GM10847 (cell line): Measurements from ENCODE around the gene CRAMP1.

Source experiments
- POLR2A ChIP-seq: IDR thresholded peaks from 2 replicates; pipeline ENCODE4 v1.6.1; 2011; ENCODE audit not compliant: insufficient read length; ENCODE audit errors: extremely low read depth

CRAMP1 gene

DNA sequence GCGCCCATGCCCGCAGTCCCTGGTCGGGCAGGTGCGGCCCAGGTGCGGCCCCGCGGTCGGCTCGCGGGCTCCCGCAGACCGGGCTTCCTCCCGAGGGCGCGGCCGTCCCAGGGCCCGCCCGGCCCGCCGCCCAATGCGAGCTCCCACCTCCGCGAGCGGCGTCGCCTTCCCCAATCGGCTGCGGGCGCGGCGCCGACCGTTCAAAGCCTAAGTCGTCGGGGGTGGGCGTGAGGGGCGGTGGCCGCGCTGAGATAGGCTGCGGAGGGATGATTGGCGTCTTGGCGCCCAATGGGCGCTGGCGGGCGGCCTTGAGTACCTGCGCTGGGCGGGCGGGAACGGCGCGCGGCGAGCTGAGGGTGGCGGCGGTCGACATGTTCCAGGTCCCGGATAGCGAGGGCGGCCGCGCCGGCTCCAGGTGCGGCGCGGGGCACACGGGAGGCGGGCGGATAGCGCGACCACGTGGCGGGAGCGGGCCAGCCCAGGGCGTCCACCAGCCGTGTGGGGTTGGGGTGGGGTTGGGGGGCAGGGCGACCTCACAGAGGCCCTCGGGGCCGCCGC lies 65.9 kb downstream of the CRAMP1 start, which contains the start of gene JPT2:
Gene JPT2, plus strand, starts transcription at position 338 of the 558 bp plus-strand sequence. Its CDS starts 34 bp downstream, at position 372.
- peak; percentile 63 for TF ChIP-seq POLR2A

DNA sequence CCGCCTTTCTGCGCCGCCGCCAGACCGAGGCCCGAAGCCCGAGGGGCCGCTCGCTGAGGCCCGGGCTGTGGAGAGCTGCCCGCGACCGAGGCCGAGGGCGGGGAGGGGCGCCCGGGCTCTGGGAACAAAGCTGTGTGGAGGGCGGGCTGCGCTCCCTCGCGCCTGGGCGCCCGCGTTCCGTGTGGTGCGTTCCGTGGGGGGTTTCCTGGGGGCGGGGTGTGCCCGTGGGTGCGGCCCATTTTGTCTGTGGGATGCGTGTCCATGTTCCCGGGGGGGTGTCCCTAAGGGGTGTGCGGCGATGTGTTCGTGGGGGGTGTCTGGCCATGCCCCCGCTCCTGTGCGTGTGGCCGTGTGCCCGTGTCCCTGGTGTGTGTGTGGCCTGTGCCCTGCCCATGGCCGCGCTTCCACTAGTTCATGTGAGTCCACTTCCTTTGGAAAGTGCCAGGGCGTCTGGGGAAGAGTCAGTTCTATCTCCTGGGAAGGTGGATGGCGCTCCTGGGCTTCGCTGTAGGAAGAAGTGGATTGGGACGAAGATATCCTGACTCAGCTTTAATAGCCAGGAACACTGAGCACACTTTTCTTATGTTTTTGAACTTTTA lies 66.4 kb downstream of the CRAMP1 start:
- no peak for TF ChIP-seq POLR2A

DNA sequence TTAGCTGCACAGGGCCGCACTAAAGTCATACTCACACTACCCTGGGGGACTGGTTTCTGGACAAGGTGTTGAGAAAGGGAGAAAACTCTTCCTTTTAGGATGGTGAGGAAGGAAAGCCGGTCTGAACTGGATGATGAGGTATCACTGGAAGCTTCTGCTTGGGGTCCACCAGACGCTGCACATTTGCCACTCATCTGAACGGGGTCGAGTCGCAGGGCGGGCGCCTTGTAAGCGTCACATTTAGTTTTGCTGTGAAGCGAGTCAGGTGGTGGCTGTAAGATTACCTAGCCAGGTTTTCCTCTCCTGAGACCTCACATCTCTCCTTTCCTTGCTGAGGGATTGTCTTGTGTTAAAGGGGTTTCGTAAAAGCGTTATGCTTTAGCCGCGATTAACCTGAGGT lies 68.2 kb downstream of the CRAMP1 start:
- TF ChIP-seq POLR2A = no peak

DNA sequence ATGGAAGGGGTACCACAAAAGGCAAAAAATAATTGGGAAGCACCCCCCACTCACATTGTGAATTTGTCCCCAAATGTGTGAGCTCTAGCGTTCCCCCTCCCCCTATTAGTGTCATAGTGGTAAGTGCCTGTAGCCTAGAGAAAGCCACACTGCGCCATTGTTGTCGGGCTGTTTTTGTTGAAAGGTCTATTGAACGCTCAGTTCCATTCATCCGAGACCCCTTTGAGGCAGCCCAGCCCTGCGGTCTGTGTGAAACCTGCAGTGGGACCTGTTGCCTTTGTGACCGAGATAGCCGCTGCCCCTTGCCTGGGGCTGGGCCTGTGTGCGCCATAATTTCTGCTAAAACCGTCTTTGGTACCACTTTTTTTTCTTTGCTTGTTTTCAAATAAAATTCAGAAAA lies 68.9 kb downstream of the CRAMP1 start:
- TF ChIP-seq POLR2A = no peak

DNA sequence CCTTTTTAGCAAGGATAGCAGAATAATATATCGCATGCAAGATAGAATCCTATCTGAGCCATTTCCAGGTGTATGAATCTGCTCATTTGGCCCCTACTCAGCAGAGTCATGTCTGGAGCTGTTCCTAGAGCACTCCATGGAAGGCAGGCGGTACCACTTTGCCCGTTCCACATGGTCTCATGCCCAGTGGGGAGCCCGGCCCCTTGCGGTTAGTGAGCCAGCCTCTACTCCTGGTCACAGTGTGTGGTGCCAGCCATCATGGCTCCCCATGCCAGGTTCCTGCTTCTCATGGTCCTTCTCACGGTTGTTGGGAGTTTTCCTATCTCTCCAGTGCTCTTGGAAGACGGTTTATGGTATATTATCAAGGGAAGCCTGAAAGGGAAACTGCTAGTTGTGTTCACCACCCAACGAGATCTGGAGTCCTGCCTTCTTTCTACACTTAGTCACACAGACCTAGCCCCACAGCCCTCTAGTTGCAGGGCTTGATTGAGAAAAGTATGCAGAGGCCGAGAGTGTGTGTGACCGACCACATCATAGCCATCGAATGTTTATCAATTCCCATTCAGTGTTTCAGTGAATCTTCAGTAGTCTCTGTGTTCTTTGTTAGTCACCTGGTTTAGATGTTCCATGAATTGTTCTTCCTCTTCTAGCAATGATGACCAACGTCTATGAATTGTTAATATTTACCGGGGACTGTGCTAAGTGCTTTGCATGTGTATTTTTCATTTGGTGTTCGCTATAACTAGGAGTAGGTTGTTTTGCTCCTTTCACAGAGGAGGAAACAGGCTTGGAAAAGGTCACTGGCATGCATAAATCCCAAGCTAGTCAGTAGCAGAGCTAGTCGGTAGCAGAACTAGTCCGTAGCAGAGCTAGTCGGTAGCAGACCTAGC lies 75.5 kb downstream of the CRAMP1 start:
- TF ChIP-seq POLR2A = no peak

DNA sequence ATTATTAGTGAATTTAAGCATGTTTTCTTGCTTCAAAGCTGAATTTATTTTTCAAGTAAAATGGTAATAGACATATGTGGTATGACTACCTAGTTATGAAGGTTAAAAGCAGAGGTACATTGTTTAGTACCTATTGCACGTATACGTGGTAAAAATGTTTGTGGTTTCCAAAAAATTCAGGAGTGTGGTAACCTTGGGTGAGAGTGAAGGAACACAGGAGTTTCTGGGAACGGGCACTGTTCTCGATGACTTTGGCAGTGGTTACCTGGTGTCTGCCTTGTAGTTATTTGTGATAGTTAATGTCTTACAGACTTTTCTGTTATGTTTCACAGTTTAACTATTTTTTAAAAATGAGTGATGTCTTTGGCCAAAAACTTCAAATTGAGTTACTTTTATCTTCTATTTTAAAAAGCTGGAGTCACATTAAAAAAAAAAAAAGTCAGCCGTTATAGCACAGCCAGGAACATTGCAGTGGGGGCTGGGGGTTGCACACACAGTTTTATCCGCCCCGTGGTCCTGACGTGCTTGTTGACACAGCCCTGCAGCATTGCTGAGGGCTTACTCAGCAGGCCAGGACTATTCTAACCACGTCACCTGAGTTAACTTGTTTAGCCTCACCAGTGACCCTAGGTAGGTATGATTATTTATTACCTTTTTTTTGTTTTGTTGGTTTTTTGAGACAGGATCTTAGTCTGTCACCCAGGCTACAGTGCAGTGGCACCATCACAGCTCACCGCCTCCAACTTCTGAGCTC lies 76.8 kb downstream of the CRAMP1 start:
- TF ChIP-seq POLR2A = no peak

DNA sequence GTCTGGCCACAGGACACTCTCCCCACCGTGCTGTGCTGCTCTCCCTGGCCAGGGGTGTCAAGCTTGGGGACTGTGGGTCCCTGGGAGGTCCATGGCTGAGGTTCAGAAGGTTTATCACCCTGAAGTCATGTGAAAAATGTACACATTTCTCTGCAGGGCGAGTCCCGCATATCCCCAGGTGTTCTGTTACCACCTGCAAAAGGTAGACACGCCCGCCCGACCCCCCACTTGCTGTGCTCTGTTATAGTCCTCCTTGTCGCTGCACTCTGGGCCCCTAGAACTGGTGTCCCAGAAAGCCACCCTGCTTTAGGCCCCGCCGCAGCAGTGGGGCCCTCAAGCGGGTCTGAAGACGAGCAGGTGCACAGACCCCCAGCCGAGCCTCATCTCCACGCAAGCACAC lies 77.7 kb downstream of the CRAMP1 start:
- no peak for TF ChIP-seq POLR2A

DNA sequence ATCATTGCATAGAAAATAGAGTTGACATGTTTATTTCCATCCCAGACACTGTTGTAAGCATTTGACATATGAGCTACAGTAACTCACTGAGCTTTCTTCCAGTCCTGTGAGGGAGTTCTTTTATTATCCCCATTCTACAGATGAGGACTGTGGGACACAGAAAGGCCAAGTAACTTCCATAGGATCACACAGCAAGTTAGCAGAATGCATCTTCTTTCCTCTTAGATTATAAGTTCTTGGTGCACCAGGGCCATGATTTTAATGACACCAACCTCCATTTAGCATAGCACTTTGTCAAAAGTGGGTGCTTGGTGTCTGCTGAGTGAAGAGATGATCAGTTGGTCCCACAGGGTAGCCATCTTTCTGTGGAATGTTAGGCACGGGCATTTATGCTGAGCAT lies 78.7 kb downstream of the CRAMP1 start:
- TF ChIP-seq POLR2A = no peak

DNA sequence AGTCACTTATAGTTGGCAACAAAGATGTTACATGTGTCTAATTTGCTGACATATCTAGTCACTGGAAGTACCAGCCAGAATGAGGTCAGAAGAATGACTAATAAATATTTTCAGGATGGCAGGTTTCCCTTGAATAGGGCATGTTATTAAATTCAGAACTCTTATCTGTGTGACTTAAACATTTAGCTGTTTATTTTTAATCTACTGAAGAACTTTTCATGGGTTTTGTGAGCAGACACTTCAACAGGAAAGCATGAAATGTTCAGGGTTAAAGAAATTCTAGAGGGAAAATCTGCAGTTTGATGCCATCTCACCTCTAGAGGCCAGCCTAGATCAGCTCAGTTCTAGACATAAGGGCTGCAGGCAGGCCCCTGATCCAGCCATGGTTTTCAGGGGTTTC lies 79.1 kb downstream of the CRAMP1 start:
- no peak for TF ChIP-seq POLR2A

DNA sequence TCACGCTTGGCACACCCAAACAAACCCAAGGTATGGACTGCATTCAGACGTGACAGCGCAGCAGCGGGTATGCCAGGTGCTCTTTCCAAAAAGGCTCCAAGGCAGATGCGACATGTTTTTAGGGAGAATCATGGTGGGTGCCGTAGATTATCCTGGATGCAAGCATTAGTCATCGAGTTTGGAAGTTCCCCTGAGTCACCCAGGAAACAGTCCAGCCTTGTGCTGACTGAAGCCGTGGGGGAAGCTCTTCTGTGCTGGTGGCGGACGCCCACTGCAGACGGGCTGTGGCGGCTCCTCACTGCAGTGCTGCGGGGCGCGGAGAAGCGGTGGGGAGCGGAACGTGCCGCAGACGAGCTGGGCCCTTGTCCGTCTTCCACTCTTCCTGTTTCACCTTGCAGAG lies 79.8 kb downstream of the CRAMP1 start:
- TF ChIP-seq POLR2A = no peak

DNA sequence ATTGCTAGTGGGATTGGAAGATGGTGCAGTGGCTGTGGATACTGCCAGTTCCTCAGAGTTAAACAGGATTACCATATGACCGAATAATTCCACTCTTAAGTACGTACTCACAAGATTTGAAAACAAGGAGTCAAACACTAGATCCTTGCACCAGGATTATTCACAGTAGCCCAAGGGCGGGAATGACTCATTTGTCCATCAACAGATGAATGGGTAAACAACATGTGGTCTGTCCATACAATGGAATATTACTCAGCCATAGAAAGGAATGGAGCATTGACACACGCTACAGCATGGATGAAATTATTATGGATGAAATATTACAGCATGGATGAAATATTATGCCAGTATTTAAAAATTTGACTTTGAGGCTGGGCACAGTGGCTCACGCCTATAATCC lies 84.7 kb downstream of the CRAMP1 start:
- TF ChIP-seq POLR2A = no peak

DNA sequence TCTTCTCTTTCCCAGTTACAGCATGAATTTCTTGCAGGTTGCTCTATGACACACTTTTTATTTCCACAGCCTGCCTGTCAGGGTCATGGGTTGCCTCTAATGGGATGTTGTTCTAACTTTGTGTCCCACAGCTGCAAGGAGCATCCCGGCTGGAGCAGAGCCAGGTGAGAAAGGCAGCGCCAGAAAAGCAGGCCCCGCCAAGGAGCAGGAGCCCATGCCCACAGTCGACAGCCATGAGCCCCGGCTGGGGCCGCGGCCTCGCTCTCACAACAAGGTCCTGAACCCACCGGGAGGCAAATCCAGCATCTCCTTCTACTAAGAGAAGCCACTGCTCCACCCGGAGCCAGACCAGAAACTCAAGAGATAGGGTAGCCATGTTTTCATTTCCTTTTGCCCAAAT lies 86.5 kb downstream of the CRAMP1 start:
- TF ChIP-seq POLR2A = no peak

DNA sequence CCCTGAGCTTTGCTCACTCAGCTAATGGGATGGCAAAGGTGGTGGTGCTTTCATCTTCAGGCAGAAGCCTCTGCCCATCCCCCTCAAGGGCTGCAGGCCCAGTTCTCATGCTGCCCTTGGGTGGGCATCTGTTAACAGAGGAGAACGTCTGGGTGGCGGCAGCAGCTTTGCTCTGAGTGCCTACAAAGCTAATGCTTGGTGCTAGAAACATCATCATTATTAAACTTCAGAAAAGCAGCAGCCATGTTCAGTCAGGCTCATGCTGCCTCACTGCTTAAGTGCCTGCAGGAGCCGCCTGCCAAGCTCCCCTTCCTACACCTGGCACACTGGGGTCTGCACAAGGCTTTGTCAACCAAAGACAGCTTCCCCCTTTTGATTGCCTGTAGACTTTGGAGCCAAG lies 88.1 kb downstream of the CRAMP1 start:
- no peak for TF ChIP-seq POLR2A

DNA sequence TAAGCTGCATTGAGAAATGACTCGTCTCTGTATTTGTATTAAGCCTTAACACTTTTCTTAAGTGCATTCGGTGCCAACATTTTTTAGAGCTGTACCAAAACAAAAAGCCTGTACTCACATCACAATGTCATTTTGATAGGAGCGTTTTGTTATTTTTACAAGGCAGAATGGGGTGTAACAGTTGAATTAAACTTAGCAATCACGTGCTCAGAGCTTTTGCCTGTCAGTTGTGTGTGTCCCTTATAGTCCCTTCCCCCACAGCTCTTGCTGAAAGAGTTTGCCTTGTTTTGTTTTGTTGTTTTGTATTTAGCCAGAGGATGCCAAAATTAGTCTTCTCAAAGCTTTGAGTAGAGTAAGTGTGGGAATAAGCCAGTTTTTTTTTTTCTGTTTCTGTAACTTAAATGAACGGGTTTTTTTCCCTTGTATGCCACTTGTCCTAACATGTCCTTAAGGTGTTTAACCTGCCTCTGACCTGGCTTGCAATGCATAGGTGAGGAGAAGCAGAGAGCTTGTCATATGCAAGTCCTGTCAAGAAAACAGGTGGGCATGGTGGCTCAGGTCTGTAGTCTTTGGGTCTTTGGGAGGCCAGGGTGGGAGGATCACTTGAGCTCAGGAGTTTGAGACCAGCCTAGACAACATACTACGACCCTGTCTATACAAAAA lies 89.2 kb downstream of the CRAMP1 start:
- TF ChIP-seq POLR2A = no peak
